ENCODE data around the gene SDS. TPM values are rescaled to one million over a fixed set of nuclear protein-coding genes. Genes with fewer than 3 reads are reported as not detected.

Gene SDS
- total RNA-seq, 1 donor from 2014 or later = not detected

- Histone ChIP-seq H3K27ac (peak within 1 kb of the TSS; percentile 21), H3K4me1 (peaks cover 6% of the 10 kb centered on the region), H3K9me3 (no peaks in the 10 kb centered on the region), H3K4me3 (peak within 1 kb of the TSS; percentile 34 to 41), H3K27me3 (no peaks in the 10 kb centered on the region), H3K36me3 (no peaks in the 10 kb centered on the region)
- no peak for TF ChIP-seq POLR2A (IDR thresholded peaks at IDR 0.05)
- peak in 1 of 2 donors; percentile 33 for TF ChIP-seq POLR2AphosphoS5 (IDR thresholded peaks at IDR 0.05; ENCODE audit: insufficient read depth in 1 of 2, low read depth in 1 of 2)
- TF ChIP-seq, protein P1, sequence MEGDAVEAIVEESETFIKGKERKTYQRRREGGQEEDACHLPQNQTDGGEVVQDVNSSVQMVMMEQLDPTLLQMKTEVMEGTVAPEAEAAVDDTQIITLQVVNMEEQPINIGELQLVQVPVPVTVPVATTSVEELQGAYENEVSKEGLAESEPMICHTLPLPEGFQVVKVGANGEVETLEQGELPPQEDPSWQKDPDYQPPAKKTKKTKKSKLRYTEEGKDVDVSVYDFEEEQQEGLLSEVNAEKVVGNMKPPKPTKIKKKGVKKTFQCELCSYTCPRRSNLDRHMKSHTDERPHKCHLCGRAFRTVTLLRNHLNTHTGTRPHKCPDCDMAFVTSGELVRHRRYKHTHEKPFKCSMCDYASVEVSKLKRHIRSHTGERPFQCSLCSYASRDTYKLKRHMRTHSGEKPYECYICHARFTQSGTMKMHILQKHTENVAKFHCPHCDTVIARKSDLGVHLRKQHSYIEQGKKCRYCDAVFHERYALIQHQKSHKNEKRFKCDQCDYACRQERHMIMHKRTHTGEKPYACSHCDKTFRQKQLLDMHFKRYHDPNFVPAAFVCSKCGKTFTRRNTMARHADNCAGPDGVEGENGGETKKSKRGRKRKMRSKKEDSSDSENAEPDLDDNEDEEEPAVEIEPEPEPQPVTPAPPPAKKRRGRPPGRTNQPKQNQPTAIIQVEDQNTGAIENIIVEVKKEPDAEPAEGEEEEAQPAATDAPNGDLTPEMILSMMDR (IDR thresholded peaks at IDR 0.05) = no peak
- intact Hi-C loops (cut with DNase I) = no loop called here
- DNase-seq (ENCODE audit: extremely low spot score in 2 of 2) = no peak
These were observed 18.6 kb upstream of the SDS start, which contains the start of gene SDSL for GRCh38 chr12:113422030-113422885. SDSL (plus strand) TSS chr12:113422380; CDS start chr12:113427983, 5,603 bp downstream.

- Histone ChIP-seq H3K4me3 (no peak overlapping the region), H3K9me3 (no peaks in the 10 kb centered on the region), H3K4me1 (peaks cover 6% of the 10 kb centered on the region), H3K27ac (no peak overlapping the region), H3K36me3 (no peaks in the 10 kb centered on the region), H3K27me3 (no peaks in the 10 kb centered on the region)
- TF ChIP-seq POLR2AphosphoS5 (IDR thresholded peaks at IDR 0.05; ENCODE audit: insufficient read depth in 1 of 2, low read depth in 1 of 2) (no peak), POLR2A (IDR thresholded peaks at IDR 0.05) (no peak)
- TF ChIP-seq, protein P1 (IDR thresholded peaks at IDR 0.05) = no peak
- intact Hi-C loops (cut with DNase I) = no loop called here
- no peak for DNase-seq (ENCODE audit: extremely low spot score in 2 of 2)
These were observed 17.4 kb upstream of the SDS start for GRCh38 chr12:113420996-113421595.

DNA sequence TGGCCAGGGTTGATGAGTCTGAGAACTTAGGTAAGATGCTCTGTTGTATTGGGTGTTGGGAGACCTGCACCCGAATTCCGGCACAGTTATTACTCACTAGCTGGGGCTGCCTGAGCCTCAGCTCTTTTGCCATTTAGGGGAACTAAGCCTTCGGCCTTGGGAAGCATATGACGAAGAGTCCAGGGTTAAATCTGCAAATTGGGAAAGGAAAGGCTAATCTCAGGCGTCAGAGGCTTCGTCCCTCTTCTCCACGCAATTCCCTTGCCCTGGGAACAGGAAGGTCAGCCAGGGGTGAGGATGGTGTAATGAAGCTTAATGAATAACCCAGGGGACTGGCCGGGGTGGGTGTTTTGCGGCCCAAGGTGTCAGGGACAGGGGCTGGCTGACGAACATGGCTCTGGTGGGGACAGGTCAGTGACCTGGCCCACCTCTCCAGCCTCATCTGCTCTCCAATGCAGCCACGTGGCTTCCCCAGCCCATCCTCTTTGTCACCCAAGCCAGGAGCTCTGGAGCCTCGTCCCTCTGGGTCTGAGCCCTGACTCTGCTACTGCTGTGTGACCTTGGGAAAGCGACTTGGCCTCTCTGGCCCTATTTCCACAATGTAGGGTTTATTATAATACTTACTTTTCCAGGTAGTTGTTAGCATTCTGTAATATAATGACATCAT lies 14.7 kb upstream of the SDS start:
- DNase-seq (ENCODE audit: extremely low spot score in 2 of 2) = no peak
- intact Hi-C loops (cut with DNase I) = no loop called here
- Histone ChIP-seq H3K4me1 (peaks cover 6% of the 10 kb centered on the region), H3K27me3 (no peaks in the 10 kb centered on the region), H3K9me3 (no peaks in the 10 kb centered on the region), H3K27ac (no peak overlapping the region), H3K4me3 (no peak overlapping the region), H3K36me3 (no peaks in the 10 kb centered on the region)
- TF ChIP-seq, protein P1 (IDR thresholded peaks at IDR 0.05) = no peak
- no peak for TF ChIP-seq POLR2A (IDR thresholded peaks at IDR 0.05)
- no peak for TF ChIP-seq POLR2AphosphoS5 (IDR thresholded peaks at IDR 0.05; ENCODE audit: insufficient read depth in 1 of 2, low read depth in 1 of 2)

GRCh38 chr12:113416091-113416754 lies 12.5 kb upstream of the SDS start:
- intact Hi-C loops (cut with DNase I) = no loop called here
- no peaks in the 10 kb centered on the region for H3K4me1 ChIP-seq
- H3K36me3 ChIP-seq = no peaks in the 10 kb centered on the region
- DNase-seq (ENCODE audit: extremely low spot score in 2 of 2) = no peak
- no peak overlapping the region for H3K27ac ChIP-seq
- H3K4me3 ChIP-seq = no peak overlapping the region
- no peaks in the 10 kb centered on the region for H3K27me3 ChIP-seq
- TF ChIP-seq, protein P1 (IDR thresholded peaks at IDR 0.05) = no peak
- TF ChIP-seq POLR2AphosphoS5 (IDR thresholded peaks at IDR 0.05; ENCODE audit: insufficient read depth in 1 of 2, low read depth in 1 of 2) (no peak), POLR2A (IDR thresholded peaks at IDR 0.05) (no peak)
- no peaks in the 10 kb centered on the region for H3K9me3 ChIP-seq

Measured in vagina (tissue), 2 donors.